ENCODE data around the gene L3MBTL1.
A peak's percentile ranks its signal among the peaks of the same experiment; 100 is the strongest.

Gene L3MBTL1

GRCh38 chr20:43461894-43462659, 45.4 kb upstream of the L3MBTL1 start:
- TF ChIP-seq, protein P1, sequence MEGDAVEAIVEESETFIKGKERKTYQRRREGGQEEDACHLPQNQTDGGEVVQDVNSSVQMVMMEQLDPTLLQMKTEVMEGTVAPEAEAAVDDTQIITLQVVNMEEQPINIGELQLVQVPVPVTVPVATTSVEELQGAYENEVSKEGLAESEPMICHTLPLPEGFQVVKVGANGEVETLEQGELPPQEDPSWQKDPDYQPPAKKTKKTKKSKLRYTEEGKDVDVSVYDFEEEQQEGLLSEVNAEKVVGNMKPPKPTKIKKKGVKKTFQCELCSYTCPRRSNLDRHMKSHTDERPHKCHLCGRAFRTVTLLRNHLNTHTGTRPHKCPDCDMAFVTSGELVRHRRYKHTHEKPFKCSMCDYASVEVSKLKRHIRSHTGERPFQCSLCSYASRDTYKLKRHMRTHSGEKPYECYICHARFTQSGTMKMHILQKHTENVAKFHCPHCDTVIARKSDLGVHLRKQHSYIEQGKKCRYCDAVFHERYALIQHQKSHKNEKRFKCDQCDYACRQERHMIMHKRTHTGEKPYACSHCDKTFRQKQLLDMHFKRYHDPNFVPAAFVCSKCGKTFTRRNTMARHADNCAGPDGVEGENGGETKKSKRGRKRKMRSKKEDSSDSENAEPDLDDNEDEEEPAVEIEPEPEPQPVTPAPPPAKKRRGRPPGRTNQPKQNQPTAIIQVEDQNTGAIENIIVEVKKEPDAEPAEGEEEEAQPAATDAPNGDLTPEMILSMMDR (IDR thresholded peaks at IDR 0.05): no peak
- Mint-ChIP-seq H3K4me1 (peaks cover 31% of the 10 kb centered on the region), H3K27me3 (ENCODE audit: low read depth, poor library complexity) (no peaks in the 10 kb centered on the region), H3K36me3 (ENCODE audit: low read depth) (peaks cover 79% of the 10 kb centered on the region), H3K9me3 (no peaks in the 10 kb centered on the region), H3K27ac (no peak overlapping the region), H3K4me3 (peak overlapping the region; percentile 7)
- no peak for DNase-seq

GRCh38 chr20:43462660-43463526, 44.6 kb upstream of the L3MBTL1 start:
- Mint-ChIP-seq H3K36me3 (ENCODE audit: low read depth) (peaks cover 84% of the 10 kb centered on the region), H3K9me3 (no peaks in the 10 kb centered on the region), H3K4me1 (peaks cover 31% of the 10 kb centered on the region), H3K27ac (no peak overlapping the region), H3K27me3 (ENCODE audit: low read depth, poor library complexity) (peaks cover 4% of the 10 kb centered on the region), H3K4me3 (no peak overlapping the region)
- TF ChIP-seq, protein P1 (IDR thresholded peaks at IDR 0.05): no peak
- DNase-seq: no peak

GRCh38 chr20:43463527-43464218, 43.8 kb upstream of the L3MBTL1 start:
- Mint-ChIP-seq H3K4me3 (no peak overlapping the region), H3K36me3 (ENCODE audit: low read depth) (peaks cover 87% of the 10 kb centered on the region), H3K9me3 (no peaks in the 10 kb centered on the region), H3K27ac (no peak overlapping the region), H3K27me3 (ENCODE audit: low read depth, poor library complexity) (peaks cover 4% of the 10 kb centered on the region), H3K4me1 (peaks cover 30% of the 10 kb centered on the region)
- DNase-seq: no peak
- TF ChIP-seq, protein P1 (IDR thresholded peaks at IDR 0.05): no peak

DNA sequence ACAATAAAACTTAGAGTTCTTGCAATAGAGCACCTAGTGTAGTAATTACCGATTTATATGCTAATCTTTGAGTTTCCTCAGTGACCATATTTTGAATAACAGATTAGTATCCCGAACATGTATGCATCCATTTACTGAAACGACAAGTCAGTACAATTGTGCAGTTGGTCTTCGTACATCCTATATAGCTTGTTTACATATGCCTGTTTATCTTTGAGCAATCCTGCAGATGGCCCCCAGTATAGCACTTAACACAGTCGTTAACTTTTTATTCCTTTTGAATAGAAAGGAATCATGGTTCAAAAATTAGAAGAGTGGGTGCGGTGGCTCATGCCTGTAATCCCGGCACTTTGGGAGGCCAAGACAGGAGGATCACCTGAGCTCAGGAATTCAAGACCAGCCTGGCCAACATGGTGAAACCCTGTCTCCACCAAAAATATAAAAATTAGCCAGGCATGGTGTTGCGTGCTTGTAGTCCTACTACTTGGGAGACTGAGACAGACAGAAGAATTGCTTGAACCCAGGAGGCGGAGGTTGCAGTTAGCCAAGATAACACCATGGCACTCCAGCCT, 43.2 kb upstream of the L3MBTL1 start:
- Mint-ChIP-seq H3K27me3 (ENCODE audit: low read depth, poor library complexity) (peaks cover 8% of the 10 kb centered on the region), H3K27ac (no peak overlapping the region), H3K4me3 (no peak overlapping the region), H3K36me3 (ENCODE audit: low read depth) (peaks cover 87% of the 10 kb centered on the region), H3K9me3 (no peaks in the 10 kb centered on the region), H3K4me1 (peaks cover 24% of the 10 kb centered on the region)
- TF ChIP-seq, protein P1 (IDR thresholded peaks at IDR 0.05): no peak
- DNase-seq: no peak

GRCh38 chr20:43465625-43465943, 41.9 kb upstream of the L3MBTL1 start:
- H3K36me3 Mint-ChIP-seq (ENCODE audit: low read depth): peaks cover 84% of the 10 kb centered on the region

More at GRCh38 chr20:43465625-43465943, 41.9 kb upstream of the L3MBTL1 start:
- DNase-seq: no peak
- no peak overlapping the region for H3K4me3 Mint-ChIP-seq
- H3K4me1 Mint-ChIP-seq: peaks cover 11% of the 10 kb centered on the region
- H3K27ac Mint-ChIP-seq: no peak overlapping the region
- H3K9me3 Mint-ChIP-seq: no peaks in the 10 kb centered on the region
- TF ChIP-seq, protein P1 (IDR thresholded peaks at IDR 0.05): no peak
- peaks cover 9% of the 10 kb centered on the region for H3K27me3 Mint-ChIP-seq (ENCODE audit: low read depth, poor library complexity)

Data from nephron progenitor cell (in vitro differentiated cells).